ENCODE results near the gene ARHGEF3.

DNA sequence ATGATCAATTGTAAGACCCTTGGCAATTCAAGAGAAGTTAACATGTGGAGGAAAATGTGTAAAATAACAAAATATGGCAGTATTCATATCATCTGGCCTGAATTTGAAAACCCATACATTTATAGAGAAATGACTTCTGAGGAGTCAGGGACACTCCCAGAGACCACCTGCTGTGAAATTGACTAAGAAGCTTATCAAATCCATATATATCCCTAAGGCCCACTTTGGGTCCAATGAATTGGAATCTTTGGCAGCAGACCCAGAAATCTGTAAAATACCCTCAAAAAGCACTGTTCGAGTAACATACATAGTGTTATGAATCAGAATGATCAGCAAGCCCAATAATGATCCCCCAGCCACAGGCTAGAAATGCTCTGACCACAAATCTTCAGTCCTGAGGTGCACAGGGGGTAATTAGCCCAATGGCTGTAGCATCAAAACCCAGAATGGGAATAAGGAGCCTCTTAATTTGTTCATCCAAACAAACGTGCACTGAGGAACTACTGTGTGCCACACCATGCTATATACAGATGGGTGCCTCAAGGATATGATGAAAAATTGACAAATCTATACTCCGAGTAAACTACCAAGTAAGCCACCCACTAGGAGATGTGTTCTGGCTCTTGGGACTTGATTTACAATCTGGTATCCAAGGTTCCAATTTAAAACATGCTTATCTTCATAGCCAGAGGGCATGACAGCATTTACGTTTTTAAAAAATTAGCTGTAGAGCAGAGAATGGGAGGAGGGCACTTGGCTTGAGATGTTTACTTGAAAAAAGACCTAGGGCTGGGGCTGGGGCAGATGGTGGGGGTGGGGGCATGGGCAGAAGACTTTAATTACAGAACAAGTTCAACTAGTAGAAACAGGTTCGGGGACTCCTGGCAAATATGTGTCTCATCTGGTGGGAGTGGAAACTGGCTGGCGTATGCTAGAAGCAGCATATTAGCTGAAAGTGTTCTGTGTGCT lies 9.1 kb upstream of the ARHGEF3 start:
- no peak for TF ChIP-seq POLR2A (IDR thresholded peaks at IDR 0.05; ENCODE audit: extremely low read depth, insufficient read length)
- TF ChIP-seq, protein P1, sequence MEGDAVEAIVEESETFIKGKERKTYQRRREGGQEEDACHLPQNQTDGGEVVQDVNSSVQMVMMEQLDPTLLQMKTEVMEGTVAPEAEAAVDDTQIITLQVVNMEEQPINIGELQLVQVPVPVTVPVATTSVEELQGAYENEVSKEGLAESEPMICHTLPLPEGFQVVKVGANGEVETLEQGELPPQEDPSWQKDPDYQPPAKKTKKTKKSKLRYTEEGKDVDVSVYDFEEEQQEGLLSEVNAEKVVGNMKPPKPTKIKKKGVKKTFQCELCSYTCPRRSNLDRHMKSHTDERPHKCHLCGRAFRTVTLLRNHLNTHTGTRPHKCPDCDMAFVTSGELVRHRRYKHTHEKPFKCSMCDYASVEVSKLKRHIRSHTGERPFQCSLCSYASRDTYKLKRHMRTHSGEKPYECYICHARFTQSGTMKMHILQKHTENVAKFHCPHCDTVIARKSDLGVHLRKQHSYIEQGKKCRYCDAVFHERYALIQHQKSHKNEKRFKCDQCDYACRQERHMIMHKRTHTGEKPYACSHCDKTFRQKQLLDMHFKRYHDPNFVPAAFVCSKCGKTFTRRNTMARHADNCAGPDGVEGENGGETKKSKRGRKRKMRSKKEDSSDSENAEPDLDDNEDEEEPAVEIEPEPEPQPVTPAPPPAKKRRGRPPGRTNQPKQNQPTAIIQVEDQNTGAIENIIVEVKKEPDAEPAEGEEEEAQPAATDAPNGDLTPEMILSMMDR (IDR thresholded peaks at IDR 0.05; ENCODE audit: low read depth, low read length) = no peak

All from NB4 (cell line).